CD14-positive monocyte (primary cell): ENCODE results near the gene PDPK1. TPM values are rescaled to one million over a fixed set of nuclear protein-coding genes. Genes with fewer than 3 reads are reported as not detected.
A peak's percentile ranks its signal among the peaks of the same experiment; 100 is the strongest.
"Not testable (repeated sequence)": the region's sequence is repeated elsewhere in the genome, so short reads cannot be mapped to it uniquely, and the experiment has no call there.

Source experiments
- DNase-seq, 3 donors: peaks; one replicate each; pipeline ENCODE4 v3.0.0-alpha.2; 2011 to 2022
- H2AFZ ChIP-seq: 2 replicates; pipeline ENCODE4 v1.6.0; 2012; ENCODE audit warnings: mild to moderate bottlenecking, low read depth, low read length, inconsistent platforms; ENCODE audit not compliant: insufficient read depth, poor library complexity, severe bottlenecking
- H3K27ac ChIP-seq, 2 donors: 1 replicate in 1 of 2; 2 replicates in 1 of 2; pipeline ENCODE4 v1.5.1; 2012 to 2013; ENCODE audit warnings: low read length in 2 of 2, control low read depth in 1 of 2, inconsistent platforms in 1 of 2, low read depth in 1 of 2, mild to moderate bottlenecking in 1 of 2
- H3K27me3 ChIP-seq, 2 donors: one replicate each; pipeline versions ENCODE4 v1.6.0 to v1.6.1; 2011 to 2013; ENCODE audit warnings: low read length in 2 of 2; ENCODE audit not compliant: control insufficient read depth in 2 of 2, insufficient read depth in 2 of 2
- H3K36me3 ChIP-seq, 2 donors: replicated peaks in 1 of 2; 1 replicate in 1 of 2; 2 replicates in 1 of 2; pipeline versions ENCODE4 v1.5.1 to v1.6.1; 2012 to 2013; ENCODE audit warnings: low read length in 2 of 2, control low read depth in 1 of 2, inconsistent platforms in 1 of 2, mild to moderate bottlenecking in 1 of 2; ENCODE audit not compliant: insufficient read depth in 2 of 2, control insufficient read depth in 1 of 2
- H3K4me1 ChIP-seq, 2 donors: 1 replicate in 1 of 2; 2 replicates in 1 of 2; pipeline versions ENCODE4 v1.5.1 to v1.6.1; 2012 to 2013; ENCODE audit warnings: low read length in 2 of 2, control low read depth in 1 of 2, inconsistent platforms in 1 of 2, mild to moderate bottlenecking in 1 of 2, moderate library complexity in 1 of 2; ENCODE audit not compliant: insufficient read depth in 2 of 2, control insufficient read depth in 1 of 2
- H3K4me2 ChIP-seq: replicated peaks from 2 replicates; pipeline ENCODE3; 2012; ENCODE audit warnings: low read length, moderate library complexity, mild to moderate bottlenecking; ENCODE audit not compliant: poor library complexity, severe bottlenecking; ENCODE audit errors: extremely low read depth
- H3K4me3 ChIP-seq, 3 experiments: fragments of 200-600 bp in 1 of 3; sonication (generic) in 1 of 3; replicated peaks in 1 of 3; 1 replicate in 2 of 3; 2 replicates in 1 of 3; pipeline ENCODE4 v1.5.1; 2011 to 2013; ENCODE audit warnings: low read length in 3 of 3, mild to moderate bottlenecking in 3 of 3, control low read depth in 2 of 3, low read depth in 2 of 3, inconsistent platforms in 1 of 3, moderate library complexity in 1 of 3
- H3K79me2 ChIP-seq: 2 replicates; pipeline ENCODE4 v1.6.0; 2012; ENCODE audit warnings: mild to moderate bottlenecking, control low read depth, inconsistent platforms, low read length, moderate library complexity; ENCODE audit not compliant: insufficient read depth
- H3K9ac ChIP-seq: 2 replicates; pipeline ENCODE4 v1.6.0; 2017; ENCODE audit warnings: low read length, mild to moderate bottlenecking; ENCODE audit not compliant: insufficient read depth, poor library complexity, severe bottlenecking
- H3K9me3 ChIP-seq, 2 donors: replicated peaks in 1 of 2; 1 replicate in 1 of 2; 2 replicates in 1 of 2; pipeline versions ENCODE4 v1.5.1 to v1.6.1; 2012 to 2013; ENCODE audit warnings: low read length in 2 of 2, control low read depth in 1 of 2; ENCODE audit not compliant: control insufficient read depth in 1 of 2, insufficient read depth in 1 of 2
- H4K20me1 ChIP-seq: 2 replicates; pipeline ENCODE4 v1.6.0; 2012; ENCODE audit warnings: mild to moderate bottlenecking, low read length, control low read depth, moderate library complexity; ENCODE audit not compliant: insufficient read depth
- H3K27ac Mint-ChIP-seq, 7 donors: one replicate each; pipeline ENCODE4 v1.8.0; 2020; ENCODE audit warnings: mild to moderate bottlenecking in 7 of 7, mixed read lengths in 7 of 7, moderate library complexity in 6 of 7, inconsistent platforms in 2 of 7
- H3K27me3 Mint-ChIP-seq, 3 donors: one replicate each; pipeline ENCODE4 v1.8.0; 2021 to 2022; ENCODE audit warnings: low read depth in 3 of 3, mild to moderate bottlenecking in 3 of 3, mixed read lengths in 3 of 3, moderate library complexity in 3 of 3, inconsistent platforms in 1 of 3
- H3K36me3 Mint-ChIP-seq, 2 donors: one replicate each; pipeline ENCODE4 v1.8.0; 2020; ENCODE audit warnings: mixed read lengths in 2 of 2, inconsistent platforms in 1 of 2, mild to moderate bottlenecking in 1 of 2
- H3K4me1 Mint-ChIP-seq: one replicate; pipeline ENCODE4 v1.8.0; 2020; ENCODE audit warnings: mild to moderate bottlenecking, mixed read lengths
- H3K4me3 Mint-ChIP-seq, 2 donors: one replicate each; pipeline ENCODE4 v1.8.0; 2020; ENCODE audit warnings: mild to moderate bottlenecking in 2 of 2, mixed read lengths in 2 of 2, moderate library complexity in 1 of 2
- H3K9me3 Mint-ChIP-seq, 7 donors: one replicate each; pipeline ENCODE4 v1.8.0; 2020 to 2022; ENCODE audit warnings: mixed read lengths in 7 of 7, mild to moderate bottlenecking in 6 of 7, moderate library complexity in 6 of 7, inconsistent platforms in 2 of 7
- WGBS: methylation state at CpG from one replicate; pipeline ENCODE4 v1.1.5; 2013; ENCODE audit warnings: missing lambda C conversion rate; ENCODE audit not compliant: insufficient coverage; 5-methylcytosine and 5-hydroxymethylcytosine counted together
- intact Hi-C, 2 donors: fragments of 100-400 bp; cut with micrococcal nuclease; formaldehyde crosslinking; loops; one replicate each; pipeline versions ENCODE4 v1.15.0 to v1.15.1; 2023
- polyA plus RNA-seq, 3 donors: library from polyadenylated mRNA; depleted of rRNA in 1 of 3; unstranded in 2 of 3; stranded (reverse) in 1 of 3; fragments of 300-500 nt in 2 of 3; fragments of >200 nt in 1 of 3; fragmentation: Illumina TruSeq in 2 of 3; gene quantifications; 1 replicate in 2 of 3; 2 replicates in 1 of 3; pipeline ENCODE4 v1.2.3, GENCODE V29; 2012 to 2021
- TF ChIP-seq, protein P1 (sequence below): fragments of 200-600 bp; IDR thresholded peaks from one replicate; pipeline ENCODE4 v1.8.0; 2022; ENCODE audit warnings: antibody characterized with exemption, mild to moderate bottlenecking

The PDPK1 gene
- polyA plus RNA-seq, 3 donors = 35.6 to 45.9 (median 38.6) TPM

DNA sequence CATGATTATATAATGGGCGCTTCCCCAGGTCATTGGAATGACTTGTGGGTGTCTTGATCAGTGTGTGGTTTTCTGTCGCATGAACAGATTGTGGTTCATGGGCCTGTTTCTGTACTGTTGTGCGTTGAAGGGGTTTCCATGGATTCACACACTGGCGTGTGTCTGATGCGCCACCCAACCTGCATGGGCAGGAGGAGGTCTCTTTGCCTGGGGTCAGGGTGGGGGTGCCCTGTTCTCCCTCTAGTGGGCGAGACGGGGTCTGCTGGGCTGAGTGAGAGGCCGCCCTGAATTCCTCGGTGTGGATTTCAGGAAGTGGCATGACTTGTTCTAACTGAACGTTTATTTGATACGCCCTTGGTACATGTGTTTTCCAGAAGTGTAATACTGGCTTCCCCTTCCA lies 42.3 kb downstream of the PDPK1 start:
- H3K4me2 ChIP-seq, H4K20me1 ChIP-seq, H3K4me3 ChIP-seq, H3K4me1 Mint-ChIP-seq, H3K9ac ChIP-seq, H2AFZ ChIP-seq, H3K9me3 ChIP-seq, H3K27me3 Mint-ChIP-seq, H3K9me3 Mint-ChIP-seq, H3K4me1 ChIP-seq, H3K36me3 ChIP-seq, H3K4me3 Mint-ChIP-seq, H3K79me2 ChIP-seq, H3K27me3 ChIP-seq, intact Hi-C loops, H3K36me3 Mint-ChIP-seq, H3K27ac ChIP-seq: not testable (repeated sequence)
- DNase-seq = peak in 2 of 3 donors; percentile 13 to 41
- TF ChIP-seq, protein P1, sequence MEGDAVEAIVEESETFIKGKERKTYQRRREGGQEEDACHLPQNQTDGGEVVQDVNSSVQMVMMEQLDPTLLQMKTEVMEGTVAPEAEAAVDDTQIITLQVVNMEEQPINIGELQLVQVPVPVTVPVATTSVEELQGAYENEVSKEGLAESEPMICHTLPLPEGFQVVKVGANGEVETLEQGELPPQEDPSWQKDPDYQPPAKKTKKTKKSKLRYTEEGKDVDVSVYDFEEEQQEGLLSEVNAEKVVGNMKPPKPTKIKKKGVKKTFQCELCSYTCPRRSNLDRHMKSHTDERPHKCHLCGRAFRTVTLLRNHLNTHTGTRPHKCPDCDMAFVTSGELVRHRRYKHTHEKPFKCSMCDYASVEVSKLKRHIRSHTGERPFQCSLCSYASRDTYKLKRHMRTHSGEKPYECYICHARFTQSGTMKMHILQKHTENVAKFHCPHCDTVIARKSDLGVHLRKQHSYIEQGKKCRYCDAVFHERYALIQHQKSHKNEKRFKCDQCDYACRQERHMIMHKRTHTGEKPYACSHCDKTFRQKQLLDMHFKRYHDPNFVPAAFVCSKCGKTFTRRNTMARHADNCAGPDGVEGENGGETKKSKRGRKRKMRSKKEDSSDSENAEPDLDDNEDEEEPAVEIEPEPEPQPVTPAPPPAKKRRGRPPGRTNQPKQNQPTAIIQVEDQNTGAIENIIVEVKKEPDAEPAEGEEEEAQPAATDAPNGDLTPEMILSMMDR = peak; percentile 13
- H3K27ac Mint-ChIP-seq = peak overlapping the region in 1 of 7 donors; percentile 50
- no CpG with 5 or more reads among the region's 11 CpGs for WGBS

GRCh38 chr16:2580818-2581217 lies 43.0 kb downstream of the PDPK1 start:
- H3K27ac Mint-ChIP-seq, H3K9ac ChIP-seq, H2AFZ ChIP-seq, H3K4me1 ChIP-seq, H3K79me2 ChIP-seq, DNase-seq, H3K4me1 Mint-ChIP-seq, H3K27ac ChIP-seq, intact Hi-C loops, H3K27me3 Mint-ChIP-seq, H3K9me3 ChIP-seq, H3K9me3 Mint-ChIP-seq, H3K4me3 ChIP-seq, H3K4me3 Mint-ChIP-seq, H3K4me2 ChIP-seq, H3K27me3 ChIP-seq: not testable (repeated sequence)
- Histone ChIP-seq H4K20me1 (peaks cover 13% of the 10 kb centered on the region), H3K36me3 (peaks cover 12 to 14% of the 10 kb centered on the region in 2 donors)
- WGBS = no CpG with 5 or more reads among the region's 21 CpGs
- peaks cover 7 to 16% of the 10 kb centered on the region in 2 donors for H3K36me3 Mint-ChIP-seq
